Mesendoderm (in vitro differentiated cells): ENCODE measurements around the gene TNS3.
A peak's percentile ranks its signal among the peaks of the same experiment; 100 is the strongest.

Experiments
- DNase-seq: peaks from one replicate; pipeline ENCODE4 v3.0.0; 2013
- H2AK5ac ChIP-seq: 2 replicates; pipeline ENCODE4 v1.6.1; 2013; ENCODE audit warnings: low read length, inconsistent platforms
- H2BK120ac ChIP-seq: 2 replicates; pipeline ENCODE4 v1.6.1; 2013; ENCODE audit warnings: low read depth, mild to moderate bottlenecking, low read length, moderate library complexity, mixed read lengths
- H2BK15ac ChIP-seq: replicated peaks from 2 replicates; pipeline ENCODE4 v1.6.1; 2013; ENCODE audit warnings: low read depth, mild to moderate bottlenecking, moderate library complexity
- H2BK5ac ChIP-seq: 2 replicates; pipeline ENCODE4 v1.6.1; 2013; ENCODE audit warnings: low read length, inconsistent platforms
- H3K18ac ChIP-seq: 2 replicates; pipeline ENCODE4 v1.6.1; 2013; ENCODE audit warnings: mild to moderate bottlenecking, low read length, mixed read lengths
- H3K23ac ChIP-seq: one replicate; pipeline ENCODE4 v1.6.1; 2013; ENCODE audit warnings: low read length
- H3K27ac ChIP-seq: 2 replicates; pipeline ENCODE4 v1.5.1; 2013; ENCODE audit warnings: low read depth, mild to moderate bottlenecking, inconsistent platforms, low read length, moderate library complexity
- H3K27me3 ChIP-seq: 2 replicates; pipeline ENCODE4 v1.6.1; 2013; ENCODE audit warnings: low read length, control low read depth, mild to moderate bottlenecking, inconsistent platforms; ENCODE audit not compliant: insufficient read depth, poor library complexity
- H3K36me3 ChIP-seq: 2 replicates; pipeline ENCODE4 v1.6.1; 2013; ENCODE audit warnings: low read length, inconsistent platforms; ENCODE audit not compliant: control insufficient read depth, insufficient read depth
- H3K4ac ChIP-seq: one replicate; pipeline ENCODE4 v1.6.1; 2013; ENCODE audit warnings: low read depth, mild to moderate bottlenecking, low read length, moderate library complexity
- H3K4me1 ChIP-seq: 2 replicates; pipeline ENCODE4 v1.6.1; 2013; ENCODE audit warnings: low read depth, low read length, inconsistent platforms; ENCODE audit not compliant: control insufficient read depth
- H3K4me2 ChIP-seq: 2 replicates; pipeline ENCODE4 v1.6.1; 2013; ENCODE audit warnings: low read length
- H3K4me3 ChIP-seq: 2 replicates; pipeline ENCODE4 v1.5.1; 2013; ENCODE audit warnings: mild to moderate bottlenecking, low read length
- H3K56ac ChIP-seq: one replicate; pipeline ENCODE4 v1.6.1; 2013; ENCODE audit warnings: low read length
- H3K79me1 ChIP-seq: 2 replicates; pipeline ENCODE4 v1.6.1; 2013; ENCODE audit warnings: low read length, inconsistent platforms
- H3K79me2 ChIP-seq: 2 replicates; pipeline ENCODE4 v1.6.1; 2013; ENCODE audit warnings: mild to moderate bottlenecking, low read length; ENCODE audit not compliant: control insufficient read depth, insufficient read depth
- H3K9ac ChIP-seq: 2 replicates; pipeline ENCODE4 v1.6.1; 2013; ENCODE audit warnings: low read length, inconsistent platforms
- H4K5ac ChIP-seq: one replicate; pipeline ENCODE4 v1.6.1; 2013; ENCODE audit warnings: low read length
- H4K8ac ChIP-seq: one replicate; pipeline ENCODE4 v1.6.1; 2013; ENCODE audit warnings: low read depth, mild to moderate bottlenecking, control low read depth, low read length, moderate library complexity
- WGBS: extraction: QIAGEN DNeasy Blood & Tissue Kit; methylation state at CpG from one replicate; pipeline ENCODE4 v1.1.7; 2013; ENCODE audit warnings: low lambda C conversion rate, missing lambda C conversion rate; ENCODE audit not compliant: insufficient coverage; ENCODE audit errors: extremely low coverage; 5-methylcytosine and 5-hydroxymethylcytosine counted together

Gene TNS3

GRCh38 chr7:47370461-47371042, 211.4 kb downstream of the TNS3 start:
- no peak overlapping the region for H3K9ac ChIP-seq
- no peak overlapping the region for H2AK5ac ChIP-seq
- H3K56ac ChIP-seq, result no peak overlapping the region
- H2BK120ac ChIP-seq, result no peak overlapping the region
- no peak overlapping the region for H3K4ac ChIP-seq
- DNase-seq, result peak; percentile 67
- H3K27ac ChIP-seq, result no peak overlapping the region
- no peaks in the 10 kb centered on the region for H3K79me2 ChIP-seq
- no peak overlapping the region for H2BK15ac ChIP-seq
- no peaks in the 10 kb centered on the region for H3K36me3 ChIP-seq
- H3K27me3 ChIP-seq, result no peaks in the 10 kb centered on the region
- no peak overlapping the region for H2BK5ac ChIP-seq
- H3K4me3 ChIP-seq, result no peak overlapping the region
- no peak overlapping the region for H4K5ac ChIP-seq
- peaks cover 3% of the 10 kb centered on the region for H3K4me1 ChIP-seq
- H3K4me2 ChIP-seq, result no peak overlapping the region
- no peak overlapping the region for H3K18ac ChIP-seq
- H4K8ac ChIP-seq, result no peak overlapping the region
- no peaks in the 10 kb centered on the region for H3K79me1 ChIP-seq
- H3K23ac ChIP-seq, result no peak overlapping the region
- no CpG with 5 or more reads among the region's 15 CpGs for WGBS

- Histone ChIP-seq H3K4me3 (no peak overlapping the region), H2BK120ac (no peak overlapping the region), H3K9ac (no peak overlapping the region), H3K36me3 (no peaks in the 10 kb centered on the region), H3K4me2 (no peak overlapping the region), H3K79me1 (no peaks in the 10 kb centered on the region), H4K5ac (no peak overlapping the region), H3K56ac (no peak overlapping the region), H3K27me3 (no peaks in the 10 kb centered on the region), H3K79me2 (no peaks in the 10 kb centered on the region), H2BK15ac (no peak overlapping the region), H3K4ac (no peak overlapping the region), H3K4me1 (peaks cover 3% of the 10 kb centered on the region), H3K23ac (no peak overlapping the region), H3K27ac (no peak overlapping the region), H2BK5ac (no peak overlapping the region), H2AK5ac (no peak overlapping the region), H3K18ac (no peak overlapping the region), H4K8ac (no peak overlapping the region)
- WGBS, result no CpG with 5 or more reads among the region's 3 CpGs
- DNase-seq, result no peak
Measured at GRCh38 chr7:47369736-47370135, 212.2 kb downstream of the TNS3 start.

DNA sequence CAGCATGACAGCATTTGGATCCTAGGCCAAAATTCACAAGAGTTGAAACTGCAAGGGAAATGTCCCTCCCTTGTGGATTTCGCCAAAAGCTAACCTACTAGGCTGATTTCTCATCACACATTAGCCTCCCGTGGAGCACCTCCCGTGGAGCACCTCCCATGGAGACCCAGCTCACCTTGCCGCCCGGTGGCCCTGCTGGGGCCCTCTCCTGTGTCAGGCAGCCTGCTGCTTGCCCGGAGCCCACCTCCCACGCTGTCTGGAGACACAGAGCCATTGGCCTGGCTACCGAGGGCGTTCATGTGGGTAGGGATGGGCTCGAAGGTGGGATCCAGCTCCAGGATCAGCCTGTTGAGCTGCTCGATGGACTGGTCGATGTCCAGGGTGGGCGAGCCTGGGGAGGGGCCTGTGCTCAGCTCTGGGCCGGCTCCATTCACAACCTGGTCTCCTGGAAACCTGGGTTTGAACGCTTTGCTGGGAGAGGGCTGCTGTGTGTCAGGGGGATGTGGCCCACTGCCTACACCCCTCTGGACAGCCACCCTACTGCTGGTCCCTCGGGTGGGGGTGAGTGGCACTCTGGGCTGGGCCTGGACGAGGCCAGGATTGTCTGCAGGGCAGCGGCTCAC, 213.6 kb downstream of the TNS3 start:
- no peaks in the 10 kb centered on the region for H3K79me1 ChIP-seq
- no peak overlapping the region for H3K18ac ChIP-seq
- no peak overlapping the region for H3K4me3 ChIP-seq
- no peak overlapping the region for H2BK15ac ChIP-seq
- no peak overlapping the region for H2AK5ac ChIP-seq
- no peak overlapping the region for H2BK5ac ChIP-seq
- H3K27ac ChIP-seq, result no peak overlapping the region
- no peak for DNase-seq
- peaks cover 3% of the 10 kb centered on the region for H3K4me1 ChIP-seq
- H3K9ac ChIP-seq, result no peak overlapping the region
- no peaks in the 10 kb centered on the region for H3K27me3 ChIP-seq
- H3K36me3 ChIP-seq, result no peaks in the 10 kb centered on the region
- H2BK120ac ChIP-seq, result no peak overlapping the region
- H4K8ac ChIP-seq, result no peak overlapping the region
- no peak overlapping the region for H4K5ac ChIP-seq
- no peak overlapping the region for H3K23ac ChIP-seq
- no peak overlapping the region for H3K56ac ChIP-seq
- WGBS, result no CpG with 5 or more reads among the region's 18 CpGs
- no peaks in the 10 kb centered on the region for H3K79me2 ChIP-seq
- no peak overlapping the region for H3K4me2 ChIP-seq
- H3K4ac ChIP-seq, result no peak overlapping the region

DNA sequence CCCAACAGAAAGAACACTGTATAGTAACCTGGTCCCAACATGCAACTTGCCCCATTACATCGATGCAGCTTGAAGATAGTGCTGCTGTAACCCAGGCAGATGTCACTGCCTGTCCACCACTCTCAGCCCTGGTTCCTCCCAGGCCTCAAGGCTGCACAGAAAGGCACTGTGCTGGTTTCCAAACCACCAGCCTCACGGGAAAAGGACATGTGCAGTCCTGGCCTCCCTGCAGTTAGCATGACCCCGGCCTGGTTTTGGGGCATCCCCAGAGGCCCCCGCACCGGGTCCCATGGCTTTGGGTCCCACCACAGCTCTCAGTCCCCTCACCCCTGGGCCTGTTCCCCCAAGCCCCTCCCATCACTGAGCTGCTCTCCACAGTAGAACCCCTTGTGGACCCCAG, 214.5 kb downstream of the TNS3 start:
- no peak overlapping the region for H4K5ac ChIP-seq
- no peak overlapping the region for H3K4ac ChIP-seq
- no peak overlapping the region for H3K4me3 ChIP-seq
- no peaks in the 10 kb centered on the region for H3K27me3 ChIP-seq
- no peak overlapping the region for H4K8ac ChIP-seq
- no peak overlapping the region for H3K18ac ChIP-seq
- no peaks in the 10 kb centered on the region for H3K36me3 ChIP-seq
- no peak overlapping the region for H3K9ac ChIP-seq
- no peak overlapping the region for H2BK15ac ChIP-seq
- H3K4me2 ChIP-seq, result no peak overlapping the region
- no peaks in the 10 kb centered on the region for H3K79me1 ChIP-seq
- no peak for DNase-seq
- no peak overlapping the region for H2BK5ac ChIP-seq
- no peak overlapping the region for H2BK120ac ChIP-seq
- H3K56ac ChIP-seq, result no peak overlapping the region
- no CpG with 5 or more reads among the region's 5 CpGs for WGBS
- no peak overlapping the region for H3K23ac ChIP-seq
- H2AK5ac ChIP-seq, result no peak overlapping the region
- H3K4me1 ChIP-seq, result peaks cover 3% of the 10 kb centered on the region
- no peaks in the 10 kb centered on the region for H3K79me2 ChIP-seq
- no peak overlapping the region for H3K27ac ChIP-seq

GRCh38 chr7:47366960-47367359, 215.0 kb downstream of the TNS3 start:
- Histone ChIP-seq H3K36me3 (no peaks in the 10 kb centered on the region), H3K56ac (no peak overlapping the region), H3K79me2 (no peaks in the 10 kb centered on the region), H3K4me2 (no peak overlapping the region), H3K4me1 (peaks cover 3% of the 10 kb centered on the region), H2AK5ac (no peak overlapping the region), H3K23ac (no peak overlapping the region), H4K8ac (no peak overlapping the region), H3K4me3 (no peak overlapping the region), H3K9ac (no peak overlapping the region), H4K5ac (no peak overlapping the region), H3K18ac (no peak overlapping the region), H2BK5ac (no peak overlapping the region), H3K4ac (no peak overlapping the region), H2BK15ac (no peak overlapping the region), H2BK120ac (no peak overlapping the region), H3K79me1 (no peaks in the 10 kb centered on the region), H3K27me3 (no peaks in the 10 kb centered on the region), H3K27ac (no peak overlapping the region)
- no peak for DNase-seq
- no CpG with 5 or more reads among the region's 8 CpGs for WGBS

GRCh38 chr7:47366211-47366610, 215.7 kb downstream of the TNS3 start:
- Histone ChIP-seq H4K5ac (no peak overlapping the region), H3K27me3 (no peaks in the 10 kb centered on the region), H3K4ac (no peak overlapping the region), H2BK5ac (no peak overlapping the region), H3K27ac (no peak overlapping the region), H3K18ac (no peak overlapping the region), H3K79me1 (no peaks in the 10 kb centered on the region), H3K4me1 (no peaks in the 10 kb centered on the region), H3K79me2 (no peaks in the 10 kb centered on the region), H3K4me2 (no peak overlapping the region), H4K8ac (no peak overlapping the region), H2AK5ac (no peak overlapping the region), H2BK120ac (no peak overlapping the region), H3K23ac (no peak overlapping the region), H3K9ac (no peak overlapping the region), H3K36me3 (no peaks in the 10 kb centered on the region), H2BK15ac (no peak overlapping the region), H3K4me3 (no peak overlapping the region), H3K56ac (no peak overlapping the region)
- no peak for DNase-seq
- no CpG with 5 or more reads among the region's 7 CpGs for WGBS
